KMS-11 (cell line): Measurements from ENCODE around the gene ORM1.

ENCODE experiments used
- H2AFZ ChIP-seq: fragments of 200-600 bp; sonication (generic); 2 replicates; pipeline ENCODE4 v1.6.1; 2016; ENCODE audit warnings: antibody characterized with exemption, mixed run types, low read depth
- H3K27ac ChIP-seq: fragments of 200-600 bp; sonication (generic); 2 replicates; pipeline ENCODE4 v1.6.1; 2016; ENCODE audit warnings: mild to moderate bottlenecking, mixed run types
- H3K27me3 ChIP-seq: fragments of 200-600 bp; sonication (generic); 2 replicates; pipeline ENCODE4 v1.6.1; 2017; ENCODE audit warnings: mild to moderate bottlenecking, low read depth, mixed run types, moderate library complexity; ENCODE audit not compliant: insufficient read depth
- H3K36me3 ChIP-seq: fragments of 200-600 bp; sonication (generic); 2 replicates; pipeline ENCODE4 v1.6.1; 2017; ENCODE audit warnings: mild to moderate bottlenecking, mixed run types; ENCODE audit not compliant: insufficient read depth
- H3K4me1 ChIP-seq: fragments of 200-600 bp; sonication (generic); 2 replicates; pipeline ENCODE4 v1.6.1; 2016; ENCODE audit warnings: mild to moderate bottlenecking, low read depth, mixed run types; ENCODE audit not compliant: poor library complexity, severe bottlenecking
- H3K4me2 ChIP-seq: fragments of 200-600 bp; sonication (generic); 2 replicates; pipeline ENCODE4 v1.7.0; 2016; ENCODE audit warnings: mild to moderate bottlenecking, mixed run types
- H3K4me3 ChIP-seq: fragments of 200-600 bp; sonication (generic); IDR thresholded peaks from 2 replicates; pipeline ENCODE4 v1.6.1; 2017; ENCODE audit warnings: low read depth, low read length, mixed read lengths; ENCODE audit not compliant: insufficient read depth
- H3K79me2 ChIP-seq: fragments of 200-600 bp; sonication (generic); 2 replicates; pipeline ENCODE4 v1.6.1; 2016; ENCODE audit warnings: low read depth, mixed run types; ENCODE audit not compliant: insufficient read depth
- H3K9ac ChIP-seq: fragments of 200-600 bp; sonication (generic); 2 replicates; pipeline ENCODE4 v1.6.1; 2016; ENCODE audit warnings: mild to moderate bottlenecking, mixed run types
- H4K20me1 ChIP-seq: fragments of 200-600 bp; sonication (generic); 2 replicates; pipeline ENCODE4 v1.6.1; 2016; ENCODE audit warnings: mild to moderate bottlenecking, mixed run types; ENCODE audit not compliant: insufficient read depth
- CTCF ChIP-seq: fragments of 200-600 bp; sonication (generic); conservative IDR thresholded peaks from 2 replicates; pipeline ENCODE4 v1.6.1; 2017; ENCODE audit warnings: low read depth, mild to moderate bottlenecking, antibody characterized with exemption, low read length, moderate library complexity, mixed read lengths

ORM1 gene

GRCh38 chr9:114282926-114283325, 40.0 kb upstream of the ORM1 start:
- Histone ChIP-seq H3K4me3 (no peak overlapping the region), H2AFZ (no peak overlapping the region), H3K36me3 (no peaks in the 10 kb centered on the region), H3K27me3 (no peaks in the 10 kb centered on the region), H4K20me1 (no peaks in the 10 kb centered on the region), H3K4me1 (peaks cover 4% of the 10 kb centered on the region), H3K27ac (no peak overlapping the region), H3K9ac (no peak overlapping the region), H3K79me2 (no peaks in the 10 kb centered on the region), H3K4me2 (no peak overlapping the region)
- no peak for TF ChIP-seq CTCF

- Histone ChIP-seq H3K9ac (no peak overlapping the region), H4K20me1 (no peaks in the 10 kb centered on the region), H3K79me2 (no peaks in the 10 kb centered on the region), H3K27ac (no peak overlapping the region), H3K27me3 (no peaks in the 10 kb centered on the region), H3K4me3 (no peak overlapping the region), H3K4me2 (no peak overlapping the region), H3K36me3 (no peaks in the 10 kb centered on the region), H2AFZ (no peak overlapping the region), H3K4me1 (peaks cover 4% of the 10 kb centered on the region)
- TF ChIP-seq CTCF = no peak
These were observed 39.3 kb upstream of the ORM1 start for GRCh38 chr9:114283551-114284111.

- Histone ChIP-seq H3K27ac (no peak overlapping the region), H3K4me3 (no peak overlapping the region), H4K20me1 (no peaks in the 10 kb centered on the region), H2AFZ (no peak overlapping the region), H3K36me3 (no peaks in the 10 kb centered on the region), H3K4me1 (peaks cover 4% of the 10 kb centered on the region), H3K79me2 (no peaks in the 10 kb centered on the region), H3K9ac (no peak overlapping the region), H3K27me3 (no peaks in the 10 kb centered on the region), H3K4me2 (no peak overlapping the region)
- TF ChIP-seq CTCF = no peak
These were observed 38.4 kb upstream of the ORM1 start for GRCh38 chr9:114284316-114285060.

- no peaks in the 10 kb centered on the region for H3K36me3 ChIP-seq
- H3K27me3 ChIP-seq = no peaks in the 10 kb centered on the region
- H3K4me3 ChIP-seq = no peak overlapping the region
- H3K4me1 ChIP-seq = peaks cover 4% of the 10 kb centered on the region
- H2AFZ ChIP-seq = no peak overlapping the region
- no peak for TF ChIP-seq CTCF
- no peaks in the 10 kb centered on the region for H3K79me2 ChIP-seq
- no peaks in the 10 kb centered on the region for H4K20me1 ChIP-seq
- H3K9ac ChIP-seq = no peak overlapping the region
- H3K27ac ChIP-seq = no peak overlapping the region
- H3K4me2 ChIP-seq = no peak overlapping the region
These were observed 37.6 kb upstream of the ORM1 start for GRCh38 chr9:114285166-114285867.
